GM12878 (cell line): ENCODE measurements around the gene B3GNT4. TPM values are rescaled to one million over a fixed set of nuclear protein-coding genes. Genes with fewer than 3 reads are reported as not detected.

Source experiments
- ATAC-seq: fragments of 200-7000 bp; cut with Tn5 transposase; 3 replicates; pipeline ENCODE4 v1.9.1; 2020; ENCODE audit warnings: mild to moderate bottlenecking, moderate library complexity
- BruUV-seq: library from RNA; stranded (reverse); fragments of 400-500 nt; replicated peaks from 2 replicates; lab custom pipeline; 2021; lab: Mats Ljungman, UMichigan
- CTCF ChIA-PET: fragments of 300-600 bp; sonication (Branson Sonifier 250); formaldehyde crosslinking; extraction: SDS; loops from one replicate; lab custom pipeline; 2021; ENCODE audit warnings: inconsistent platforms; lab: Yijun Ruan, JAX
- POLR2A ChIA-PET: fragments of 350-600 bp; formaldehyde crosslinking; extraction: SDS; loops from one replicate; lab custom pipeline; 2021; ENCODE audit warnings: inconsistent platforms; lab: Charles Lee
- RAD21 ChIA-PET: fragments of 300-600 bp; sonication (Branson Sonifier 250); formaldehyde crosslinking; loops from one replicate; lab custom pipeline; 2023; ENCODE audit warnings: antibody characterized with exemption; ENCODE audit not compliant: unreplicated experiment; lab: Charles Lee
- SMC1A ChIA-PET: fragments of 300-600 bp; sonication (Branson Sonifier 250); formaldehyde crosslinking; loops from one replicate; lab custom pipeline; 2023; ENCODE audit not compliant: unreplicated experiment, uncharacterized antibody; lab: Charles Lee
- DNase-seq: peaks from one replicate; pipeline ENCODE4 v3.0.0-alpha.2; 2011; ENCODE audit warnings: low read depth, low spot score
- FAIRE-seq: peaks from 3 replicates; lab custom pipeline; 2011; peaks lifted over from hg19 to GRCh38; lab: Jason Lieb, UNC
- H2AFZ ChIP-seq: 2 replicates; pipeline ENCODE4 v1.6.0; 2011; ENCODE audit warnings: low read depth, low read length, control low read depth; ENCODE audit not compliant: control insufficient read depth
- H3K27ac ChIP-seq: 2 replicates; pipeline ENCODE4 v1.5.1; 2011; ENCODE audit warnings: control low read depth; ENCODE audit not compliant: control insufficient read depth, insufficient read depth
- H3K27me3 ChIP-seq, 2 experiments: replicated peaks in 1 of 2; 2 replicates each; pipeline versions ENCODE4 v1.6.0 to v1.6.1; 2011; ENCODE audit warnings: low read length in 1 of 2; ENCODE audit not compliant: control insufficient read depth in 2 of 2, insufficient read depth in 2 of 2
- H3K36me3 ChIP-seq, 2 experiments: 2 replicates each; pipeline ENCODE4 v1.5.1; 2011; ENCODE audit warnings: low read length in 1 of 2; ENCODE audit not compliant: control insufficient read depth in 2 of 2, insufficient read depth in 2 of 2
- H3K4me1 ChIP-seq: 2 replicates; pipeline ENCODE4 v1.6.1; 2011; ENCODE audit warnings: mild to moderate bottlenecking, low read length, moderate library complexity, mixed read lengths; ENCODE audit not compliant: control insufficient read depth, insufficient read depth
- H3K4me2 ChIP-seq: 2 replicates; pipeline ENCODE4 v1.6.0; 2011; ENCODE audit warnings: control low read depth; ENCODE audit not compliant: control insufficient read depth, insufficient read depth
- H3K4me3 ChIP-seq: fragments of 200-600 bp; sonication (generic); 2 replicates; pipeline ENCODE4 v1.5.1; 2016
- H3K79me2 ChIP-seq: 2 replicates; pipeline ENCODE4 v1.6.0; 2011; ENCODE audit warnings: low read length; ENCODE audit not compliant: control insufficient read depth, insufficient read depth
- H3K9ac ChIP-seq: 2 replicates; pipeline ENCODE4 v1.8.0; 2011; ENCODE audit warnings: low read length, control low read depth, mixed read lengths; ENCODE audit not compliant: control insufficient read depth, insufficient read depth
- H3K9me3 ChIP-seq: replicated peaks from 3 replicates; pipeline ENCODE4 v1.5.1; 2011; ENCODE audit warnings: mild to moderate bottlenecking, low read length; ENCODE audit not compliant: control insufficient read depth, insufficient read depth
- H4K20me1 ChIP-seq: 2 replicates; pipeline ENCODE4 v1.6.0; 2011; ENCODE audit not compliant: control insufficient read depth, insufficient read depth
- ASH2L ChIP-seq: fragments of 300-600, 200-600 bp; sonication (generic); IDR thresholded peaks from 2 replicates; pipeline ENCODE4 v1.6.1; 2017; ENCODE audit warnings: low read depth, mild to moderate bottlenecking, borderline replicate concordance
- CUX1 ChIP-seq: IDR thresholded peaks from 2 replicates; pipeline ENCODE4 v1.6.1; 2012; ENCODE audit warnings: improper control_type of control experiment, low read depth, low read length; ENCODE audit not compliant: insufficient replicate concordance
- ELK1 ChIP-seq: IDR thresholded peaks from 2 replicates; pipeline ENCODE4 v1.6.1; 2012; ENCODE audit warnings: low read depth, low read length, improper control_type of control experiment
- ETV6 ChIP-seq, 2 experiments: fragments of 450-650 bp in 1 of 2; IDR thresholded peaks in 1 of 2; conservative IDR thresholded peaks in 1 of 2; 2 replicates each; pipeline ENCODE4 v1.6.1; 2014; ENCODE audit warnings: antibody characterized with exemption in 1 of 2, borderline replicate concordance in 1 of 2, low read depth in 1 of 2, mild to moderate bottlenecking in 1 of 2, moderate library complexity in 1 of 2
- HDAC2 ChIP-seq: fragments of 200-600 bp; sonication (generic); IDR thresholded peaks from 2 replicates; pipeline ENCODE4 v1.6.1; 2017
- RFX5 ChIP-seq: IDR thresholded peaks from 2 replicates; pipeline ENCODE4 v1.6.1; 2011; ENCODE audit warnings: low read depth, low read length, improper control_type of control experiment
- RUNX3 ChIP-seq: IDR thresholded peaks from 2 replicates; pipeline ENCODE4 v1.6.1; 2012; ENCODE audit warnings: low read length, inconsistent platforms
- SMC3 ChIP-seq: IDR thresholded peaks from 2 replicates; pipeline ENCODE4 v1.6.1; 2011; ENCODE audit warnings: low read length, improper control_type of control experiment, borderline replicate concordance
- TCF3 ChIP-seq: IDR thresholded peaks from 2 replicates; pipeline ENCODE4 v1.6.1; 2012; ENCODE audit warnings: low read depth, mild to moderate bottlenecking, low read length, borderline replicate concordance; ENCODE audit not compliant: insufficient read depth
- USF1 ChIP-seq: IDR thresholded peaks from 2 replicates; pipeline ENCODE4 v1.6.1; 2011; ENCODE audit warnings: borderline replicate concordance, low read depth, mild to moderate bottlenecking, moderate library complexity, mixed read lengths, low read length; ENCODE audit not compliant: insufficient read depth; ENCODE audit errors: extremely low read length
- ZBTB40 ChIP-seq: fragments of 450-650 bp; IDR thresholded peaks from 2 replicates; pipeline ENCODE4 v1.6.1; 2016; ENCODE audit warnings: mild to moderate bottlenecking, moderate library complexity, borderline replicate concordance
- ZNF622 ChIP-seq: fragments of 450-650 bp; IDR thresholded peaks from 2 replicates; pipeline ENCODE4 v1.6.1; 2017; ENCODE audit warnings: mild to moderate bottlenecking, inconsistent platforms
- WGBS: methylation state at CpG from one replicate; pipeline ENCODE4 v1.1.6; 2016; ENCODE audit warnings: low lambda C conversion rate; ENCODE audit not compliant: insufficient replicate concordance, insufficient coverage; ENCODE audit errors: missing lambda C conversion rate; 5-methylcytosine and 5-hydroxymethylcytosine counted together
- in situ Hi-C: fragments of 300-500 bp; cut with MboI; formaldehyde crosslinking; loops from 9 replicates; pipeline ENCODE4 v1.14.3; 2018; ENCODE audit warnings: mixed read lengths
- intact Hi-C: fragments of 100-400 bp; cut with micrococcal nuclease; formaldehyde crosslinking; loops from one replicate; pipeline ENCODE4 v1.14.2; 2022; ENCODE audit not compliant: unreplicated experiment
- polyA plus RNA-seq, 11 experiments: library from polyadenylated mRNA; depleted of rRNA in 4 of 11; unstranded in 6 of 11; stranded (reverse) in 5 of 11; fragments of >200 nt; fragmentation: Nextera tagmentation in 4 of 11; fragmentation: Illumina TruSeq in 1 of 11; extraction: Ambion mirVana in 4 of 11; extraction: Trizol in 1 of 11; gene quantifications; 1 replicate in 1 of 11; 2 replicates in 10 of 11; pipeline versions ENCODE4 v1.2.1 to v1.2.3, GENCODE V29; 2011 to 2016; ENCODE audit warnings: inconsistent platforms in 2 of 11, missing spikeins in 2 of 11, low read depth in 1 of 11
- total RNA-seq, 4 experiments: library from RNA; depleted of rRNA in 3 of 4; stranded (reverse); fragments of >200 nt in 3 of 4; fragmentation: Illumina TruSeq in 1 of 4; extraction: Trizol in 1 of 4; gene quantifications; 2 replicates each; pipeline versions ENCODE4 v1.2.1 to v1.2.3, GENCODE V29; 2013 to 2021

The B3GNT4 gene
- total and polyA plus RNA-seq, 10 of the 15 experiments (the other 5 are each of a cell fraction or from before 2014, with no cell fraction given): 0.04 to 0.95 (median 0.88) TPM; not detected in 7

- H4K20me1 ChIP-seq: no peaks in the 10 kb centered on the region
- no peak overlapping the region for H3K27ac ChIP-seq
- no peaks in the 10 kb centered on the region for H3K36me3 ChIP-seq
- ATAC-seq: no peak
- in situ Hi-C loops (no loop called here), intact Hi-C loops (no loop called here)
- CTCF ChIA-PET: no interaction called here
- H3K4me1 ChIP-seq: peaks cover 14% of the 10 kb centered on the region
- RAD21 ChIA-PET: interaction anchor here (0.6 to 0.7 kb wide), 2 partner anchors 64 to 777 kb away, joined by 3 to 4 read pairs; no protein-coding TSS in a partner anchor
- POLR2A ChIA-PET: no interaction called here
- SMC1A ChIA-PET: no interaction called here
- H3K9me3 ChIP-seq: no peaks in the 10 kb centered on the region
- H3K9ac ChIP-seq: no peak overlapping the region
- WGBS: 77% methylated on average over 10 of the region's 11 CpGs
- no TSS peak for BruUV-seq
- H2AFZ ChIP-seq: no peak overlapping the region
- no peak for DNase-seq
- H3K79me2 ChIP-seq: no peaks in the 10 kb centered on the region
- no peak overlapping the region for H3K4me2 ChIP-seq
- H3K4me3 ChIP-seq: no peak overlapping the region
- no peaks in the 10 kb centered on the region for H3K27me3 ChIP-seq
- no peak for FAIRE-seq
- TF ChIP-seq RUNX3 (no peak), TCF3 (no peak), RFX5 (no peak), ASH2L (no peak), ZBTB40 (no peak), ELK1 (no peak), HDAC2 (no peak), ZNF622 (no peak), CUX1 (no peak), USF1 (no peak), ETV6 (conservative IDR thresholded peaks at IDR 0.05 in 1 of 2, IDR thresholded peaks at IDR 0.05 in 1 of 2; ENCODE audit: borderline replicate concordance in 1 of 2, low read depth in 1 of 2) (no peak), SMC3 (no peak)
Observed at GRCh38 chr12:122160761-122161160, 42.7 kb upstream of the B3GNT4 start.
